ENCODE data around the gene CASQ2.
A peak's percentile ranks its signal among the peaks of the same experiment; 100 is the strongest.

CASQ2 gene

GRCh38 chr1:115672224-115673009 is 96.1 kb downstream of the CASQ2 start:
- no CpG with 5 or more reads among the region's 13 CpGs for WGBS, 2 donors (ENCODE audit: extremely low coverage in 2 of 2, insufficient read length in 2 of 2, insufficient replicate concordance in 1 of 2)
- no peak overlapping the region for H2BK15ac ChIP-seq (ENCODE audit: low read length)
- no peak overlapping the region for H3K27ac ChIP-seq (replicated peaks; ENCODE audit: low read length)
- H2AK5ac ChIP-seq (ENCODE audit: low read depth, low read length): no peak overlapping the region
- no peak overlapping the region for H3K14ac ChIP-seq (ENCODE audit: low read length)
- no peak overlapping the region for H4K91ac ChIP-seq (ENCODE audit: low read depth, low read length, poor library complexity)
- no peaks in the 10 kb centered on the region for H3K36me3 ChIP-seq (replicated peaks in 1 of 2; ENCODE audit: control insufficient read depth in 2 of 2, insufficient read depth in 2 of 2, low read length in 2 of 2)
- no peak overlapping the region for H3K9ac ChIP-seq (ENCODE audit: low read depth, low read length, poor library complexity)
- no peak overlapping the region for H2BK5ac ChIP-seq (ENCODE audit: low read length)
- no peak for DNase-seq (ENCODE audit: low spot score)
- no peaks in the 10 kb centered on the region for H3K27me3 ChIP-seq (ENCODE audit: control insufficient read depth in 3 of 3, insufficient read depth in 3 of 3, low read depth in 1 of 3, low read length in 3 of 3)
- no peak overlapping the region for H2BK120ac ChIP-seq (ENCODE audit: low read depth, low read length)
- no peak overlapping the region for H3K18ac ChIP-seq (ENCODE audit: low read length)
- H3K4me3 ChIP-seq (ENCODE audit: low read length in 2 of 2): no peak overlapping the region
- H3K79me1 ChIP-seq (ENCODE audit: low read depth, low read length): no peaks in the 10 kb centered on the region
- H3K4me2 ChIP-seq (ENCODE audit: insufficient read depth, low read length, poor library complexity, severe bottlenecking): no peak overlapping the region
- no peak overlapping the region for H3K23ac ChIP-seq (ENCODE audit: low read depth, low read length, poor library complexity)
- H3K9me3 ChIP-seq (replicated peaks in 1 of 2; ENCODE audit: control insufficient read depth in 2 of 2, insufficient read depth in 1 of 2, low read depth in 1 of 2, low read length in 2 of 2): no peaks in the 10 kb centered on the region
- H3K4ac ChIP-seq (ENCODE audit: low read length): no peak overlapping the region
- H2AFZ ChIP-seq (ENCODE audit: low read length): no peak overlapping the region
- peaks cover 7 to 13% of the 10 kb centered on the region in 2 donors for H3K4me1 ChIP-seq (ENCODE audit: control insufficient read depth in 2 of 2, insufficient read depth in 1 of 2, low read depth in 1 of 2, low read length in 2 of 2)
- no peak overlapping the region for H4K8ac ChIP-seq (ENCODE audit: low read depth, low read length)
- H2BK12ac ChIP-seq (ENCODE audit: low read length): no peak overlapping the region

DNA sequence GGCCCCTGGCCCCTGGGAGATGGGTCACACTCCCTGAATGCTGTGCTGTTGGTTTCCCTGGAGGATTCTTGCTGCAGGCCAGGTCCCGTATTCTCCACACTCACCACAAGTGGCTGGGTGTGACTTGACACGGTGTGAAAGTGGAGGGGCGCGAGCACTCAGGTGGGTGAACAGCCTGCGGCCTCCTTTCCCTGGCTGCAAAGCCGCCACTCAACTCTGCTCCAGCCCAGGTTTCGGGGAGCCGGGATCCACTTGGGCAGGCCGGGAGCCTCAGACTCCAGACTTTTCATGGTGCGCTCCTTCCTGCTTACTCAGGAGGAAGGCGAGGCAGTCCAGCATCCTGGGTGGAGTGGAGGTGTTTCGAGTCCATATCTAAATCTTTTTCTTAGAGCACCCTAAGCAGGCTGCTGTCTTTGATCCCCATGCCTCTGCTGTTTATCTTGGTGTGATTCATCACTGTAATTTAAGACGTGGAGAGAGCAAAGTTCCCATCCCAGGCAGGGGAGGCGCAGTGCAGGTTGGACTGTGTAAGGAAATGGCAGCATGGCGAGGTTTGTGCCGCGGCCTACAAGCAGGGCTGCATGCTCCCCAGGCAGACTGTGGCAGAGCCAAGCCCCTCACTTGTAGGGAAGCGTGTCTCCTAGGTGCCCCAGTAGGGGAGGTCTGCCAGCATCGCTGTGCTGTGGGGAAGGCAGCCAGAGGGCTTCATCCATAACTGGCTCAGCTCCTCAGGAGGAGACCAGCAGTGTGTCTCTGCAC is 97.2 kb downstream of the CASQ2 start:
- no peaks in the 10 kb centered on the region for H3K36me3 ChIP-seq (replicated peaks in 1 of 2; ENCODE audit: control insufficient read depth in 2 of 2, insufficient read depth in 2 of 2, low read length in 2 of 2)
- H2BK12ac ChIP-seq (ENCODE audit: low read length): no peak overlapping the region
- H3K14ac ChIP-seq (ENCODE audit: low read length): no peak overlapping the region
- no peak overlapping the region for H2AK5ac ChIP-seq (ENCODE audit: low read depth, low read length)
- H2BK5ac ChIP-seq (ENCODE audit: low read length): no peak overlapping the region
- DNase-seq (ENCODE audit: low spot score): no peak
- peak overlapping the region; percentile 21 for H3K23ac ChIP-seq (ENCODE audit: low read depth, low read length, poor library complexity)
- peak overlapping the region; percentile 45 for H4K91ac ChIP-seq (ENCODE audit: low read depth, low read length, poor library complexity)
- H3K9ac ChIP-seq (ENCODE audit: low read depth, low read length, poor library complexity): peak overlapping the region; percentile 65
- H3K4me2 ChIP-seq (ENCODE audit: insufficient read depth, low read length, poor library complexity, severe bottlenecking): no peak overlapping the region
- H3K4me3 ChIP-seq (ENCODE audit: low read length in 2 of 2): peak overlapping the region in 1 of 2 donors; percentile 12
- no peaks in the 10 kb centered on the region for H3K9me3 ChIP-seq (replicated peaks in 1 of 2; ENCODE audit: control insufficient read depth in 2 of 2, insufficient read depth in 1 of 2, low read depth in 1 of 2, low read length in 2 of 2)
- no peaks in the 10 kb centered on the region for H3K79me1 ChIP-seq (ENCODE audit: low read depth, low read length)
- H2AFZ ChIP-seq (ENCODE audit: low read length): no peak overlapping the region
- no CpG with 5 or more reads among the region's 19 CpGs for WGBS, 2 donors (ENCODE audit: extremely low coverage in 2 of 2, insufficient read length in 2 of 2, insufficient replicate concordance in 1 of 2)
- peak overlapping the region; percentile 33 for H3K18ac ChIP-seq (ENCODE audit: low read length)
- H3K4ac ChIP-seq (ENCODE audit: low read length): no peak overlapping the region
- no peak overlapping the region for H3K27ac ChIP-seq (replicated peaks; ENCODE audit: low read length)
- H2BK120ac ChIP-seq (ENCODE audit: low read depth, low read length): no peak overlapping the region
- no peak overlapping the region for H2BK15ac ChIP-seq (ENCODE audit: low read length)
- H4K8ac ChIP-seq (ENCODE audit: low read depth, low read length): no peak overlapping the region
- no peaks in the 10 kb centered on the region for H3K27me3 ChIP-seq (ENCODE audit: control insufficient read depth in 3 of 3, insufficient read depth in 3 of 3, low read depth in 1 of 3, low read length in 3 of 3)
- peaks cover 0 to 6% of the 10 kb centered on the region in 2 donors for H3K4me1 ChIP-seq (ENCODE audit: control insufficient read depth in 2 of 2, insufficient read depth in 1 of 2, low read depth in 1 of 2, low read length in 2 of 2)

- no peaks in the 10 kb centered on the region for H3K9me3 ChIP-seq (replicated peaks in 1 of 2; ENCODE audit: control insufficient read depth in 2 of 2, insufficient read depth in 1 of 2, low read depth in 1 of 2, low read length in 2 of 2)
- H3K18ac ChIP-seq (ENCODE audit: low read length): peak overlapping the region; percentile 33
- H3K27me3 ChIP-seq (ENCODE audit: control insufficient read depth in 3 of 3, insufficient read depth in 3 of 3, low read depth in 1 of 3, low read length in 3 of 3): no peaks in the 10 kb centered on the region
- no peak overlapping the region for H2BK15ac ChIP-seq (ENCODE audit: low read length)
- no peak overlapping the region for H3K9ac ChIP-seq (ENCODE audit: low read depth, low read length, poor library complexity)
- H2AK5ac ChIP-seq (ENCODE audit: low read depth, low read length): no peak overlapping the region
- no peaks in the 10 kb centered on the region for H3K79me1 ChIP-seq (ENCODE audit: low read depth, low read length)
- H3K4me1 ChIP-seq (ENCODE audit: control insufficient read depth in 2 of 2, insufficient read depth in 1 of 2, low read depth in 1 of 2, low read length in 2 of 2): peaks cover 0 to 6% of the 10 kb centered on the region in 2 donors
- peaks cover 0 to 3% of the 10 kb centered on the region in 2 donors for H3K36me3 ChIP-seq (replicated peaks in 1 of 2; ENCODE audit: control insufficient read depth in 2 of 2, insufficient read depth in 2 of 2, low read length in 2 of 2)
- H3K27ac ChIP-seq (replicated peaks; ENCODE audit: low read length): no peak overlapping the region
- no peak overlapping the region for H2BK12ac ChIP-seq (ENCODE audit: low read length)
- H3K4me3 ChIP-seq (ENCODE audit: low read length in 2 of 2): no peak overlapping the region
- H3K23ac ChIP-seq (ENCODE audit: low read depth, low read length, poor library complexity): no peak overlapping the region
- H4K8ac ChIP-seq (ENCODE audit: low read depth, low read length): no peak overlapping the region
- no peak overlapping the region for H2AFZ ChIP-seq (ENCODE audit: low read length)
- no peak for DNase-seq (ENCODE audit: low spot score)
- H3K14ac ChIP-seq (ENCODE audit: low read length): no peak overlapping the region
- no peak overlapping the region for H4K91ac ChIP-seq (ENCODE audit: low read depth, low read length, poor library complexity)
- no peak overlapping the region for H2BK120ac ChIP-seq (ENCODE audit: low read depth, low read length)
- WGBS, 2 donors (ENCODE audit: extremely low coverage in 2 of 2, insufficient read length in 2 of 2, insufficient replicate concordance in 1 of 2): no CpG with 5 or more reads among the region's 14 CpGs
- H2BK5ac ChIP-seq (ENCODE audit: low read length): no peak overlapping the region
- H3K4me2 ChIP-seq (ENCODE audit: insufficient read depth, low read length, poor library complexity, severe bottlenecking): no peak overlapping the region
- H3K4ac ChIP-seq (ENCODE audit: low read length): no peak overlapping the region
These were observed 97.9 kb downstream of the CASQ2 start for GRCh38 chr1:115670476-115671175.

- peaks cover 0 to 6% of the 10 kb centered on the region in 2 donors for H3K4me1 ChIP-seq (ENCODE audit: control insufficient read depth in 2 of 2, insufficient read depth in 1 of 2, low read depth in 1 of 2, low read length in 2 of 2)
- H2BK5ac ChIP-seq (ENCODE audit: low read length): no peak overlapping the region
- H3K27me3 ChIP-seq (ENCODE audit: control insufficient read depth in 3 of 3, insufficient read depth in 3 of 3, low read depth in 1 of 3, low read length in 3 of 3): no peaks in the 10 kb centered on the region
- H3K9ac ChIP-seq (ENCODE audit: low read depth, low read length, poor library complexity): no peak overlapping the region
- no peak overlapping the region for H2BK12ac ChIP-seq (ENCODE audit: low read length)
- DNase-seq (ENCODE audit: low spot score): no peak
- no peak overlapping the region for H2AFZ ChIP-seq (ENCODE audit: low read length)
- peaks cover 4 to 10% of the 10 kb centered on the region in 2 donors for H3K36me3 ChIP-seq (replicated peaks in 1 of 2; ENCODE audit: control insufficient read depth in 2 of 2, insufficient read depth in 2 of 2, low read length in 2 of 2)
- no peak overlapping the region for H4K8ac ChIP-seq (ENCODE audit: low read depth, low read length)
- no peak overlapping the region for H3K4me3 ChIP-seq (ENCODE audit: low read length in 2 of 2)
- H3K9me3 ChIP-seq (replicated peaks in 1 of 2; ENCODE audit: control insufficient read depth in 2 of 2, insufficient read depth in 1 of 2, low read depth in 1 of 2, low read length in 2 of 2): no peaks in the 10 kb centered on the region
- no peaks in the 10 kb centered on the region for H3K79me1 ChIP-seq (ENCODE audit: low read depth, low read length)
- no peak overlapping the region for H2BK15ac ChIP-seq (ENCODE audit: low read length)
- H3K18ac ChIP-seq (ENCODE audit: low read length): no peak overlapping the region
- no peak overlapping the region for H3K23ac ChIP-seq (ENCODE audit: low read depth, low read length, poor library complexity)
- WGBS, 2 donors (ENCODE audit: extremely low coverage in 2 of 2, insufficient read length in 2 of 2, insufficient replicate concordance in 1 of 2): no CpG with 5 or more reads among the region's 1 CpG
- H3K4me2 ChIP-seq (ENCODE audit: insufficient read depth, low read length, poor library complexity, severe bottlenecking): no peak overlapping the region
- H2BK120ac ChIP-seq (ENCODE audit: low read depth, low read length): no peak overlapping the region
- H2AK5ac ChIP-seq (ENCODE audit: low read depth, low read length): no peak overlapping the region
- H3K14ac ChIP-seq (ENCODE audit: low read length): no peak overlapping the region
- no peak overlapping the region for H3K27ac ChIP-seq (replicated peaks; ENCODE audit: low read length)
- H4K91ac ChIP-seq (ENCODE audit: low read depth, low read length, poor library complexity): no peak overlapping the region
- no peak overlapping the region for H3K4ac ChIP-seq (ENCODE audit: low read length)
These were observed 98.6 kb downstream of the CASQ2 start for GRCh38 chr1:115669886-115670285.

Measured in neuronal stem cell (in vitro differentiated cells).